ENCODE results near the gene ASCL1. TPM values are rescaled to one million over a fixed set of nuclear protein-coding genes. Genes with fewer than 3 reads are reported as not detected.
A peak's percentile ranks its signal among the peaks of the same experiment; 100 is the strongest.

The ASCL1 gene
- total RNA-seq, 2 donors from 2014 or later: not detected

GRCh38 chr12:102958073-102958829 lies 777 bp downstream of the ASCL1 start:
- no peak for TF ChIP-seq CTCF (IDR thresholded peaks at IDR 0.05)

GRCh38 chr12:102958830-102959176 lies 1.3 kb downstream of the ASCL1 start:
- DNase-seq (ENCODE audit: low spot score) (no peak), ATAC-seq (ENCODE audit: insufficient number of reproducible peaks, low FRiP score, low read depth) (no peak)
- H3K27ac ChIP-seq: no peak overlapping the region
- TF ChIP-seq CTCF (IDR thresholded peaks at IDR 0.05): no peak
- no peaks in the 10 kb centered on the region for H3K9me3 ChIP-seq
- no peaks in the 10 kb centered on the region for H3K27me3 ChIP-seq (replicated peaks; ENCODE audit: insufficient read depth)
- H3K4me3 ChIP-seq: peak overlapping the region; percentile 66
- H3K36me3 ChIP-seq: no peaks in the 10 kb centered on the region
- H3K4me1 ChIP-seq (ENCODE audit: control insufficient read depth in 1 of 2, low read depth in 2 of 2): peaks cover 5 to 20% of the 10 kb centered on the region in 2 donors

More at GRCh38 chr12:102958073-102958829, 777 bp downstream of the ASCL1 start:
- H3K36me3 ChIP-seq: no peaks in the 10 kb centered on the region
- DNase-seq (ENCODE audit: low spot score) (no peak), ATAC-seq (ENCODE audit: insufficient number of reproducible peaks, low FRiP score, low read depth) (no peak)
- no peak overlapping the region for H3K27ac ChIP-seq
- no peaks in the 10 kb centered on the region for H3K9me3 ChIP-seq
- peaks cover 5 to 20% of the 10 kb centered on the region in 2 donors for H3K4me1 ChIP-seq (ENCODE audit: control insufficient read depth in 1 of 2, low read depth in 2 of 2)
- H3K4me3 ChIP-seq: peak overlapping the region; percentile 66
- H3K27me3 ChIP-seq (replicated peaks; ENCODE audit: insufficient read depth): no peaks in the 10 kb centered on the region

DNA sequence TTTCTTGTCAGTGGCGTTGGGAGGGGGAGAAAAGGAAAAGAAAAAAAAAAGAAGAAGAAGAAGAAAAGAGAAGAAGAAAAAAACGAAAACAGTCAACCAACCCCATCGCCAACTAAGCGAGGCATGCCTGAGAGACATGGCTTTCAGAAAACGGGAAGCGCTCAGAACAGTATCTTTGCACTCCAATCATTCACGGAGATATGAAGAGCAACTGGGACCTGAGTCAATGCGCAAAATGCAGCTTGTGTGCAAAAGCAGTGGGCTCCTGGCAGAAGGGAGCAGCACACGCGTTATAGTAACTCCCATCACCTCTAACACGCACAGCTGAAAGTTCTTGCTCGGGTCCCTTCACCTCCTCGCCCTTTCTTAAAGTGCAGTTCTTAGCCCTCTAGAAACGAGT lies 1.9 kb downstream of the ASCL1 start:
- DNase-seq (ENCODE audit: low spot score): no peak
- Histone ChIP-seq H3K27ac (no peak overlapping the region), H3K4me1 (ENCODE audit: control insufficient read depth in 1 of 2, low read depth in 2 of 2) (peaks cover 5 to 20% of the 10 kb centered on the region in 2 donors), H3K9me3 (no peaks in the 10 kb centered on the region), H3K27me3 (replicated peaks; ENCODE audit: insufficient read depth) (no peaks in the 10 kb centered on the region), H3K4me3 (no peak overlapping the region), H3K36me3 (no peaks in the 10 kb centered on the region)
- no peak for TF ChIP-seq CTCF (IDR thresholded peaks at IDR 0.05)
- ATAC-seq (ENCODE audit: insufficient number of reproducible peaks, low FRiP score, low read depth): no peak

GRCh38 chr12:102960766-102961465 lies 3.4 kb downstream of the ASCL1 start:
- no peak overlapping the region for H3K27ac ChIP-seq
- no peaks in the 10 kb centered on the region for H3K9me3 ChIP-seq
- peaks cover 5 to 20% of the 10 kb centered on the region in 2 donors for H3K4me1 ChIP-seq (ENCODE audit: control insufficient read depth in 1 of 2, low read depth in 2 of 2)
- no peaks in the 10 kb centered on the region for H3K27me3 ChIP-seq (replicated peaks; ENCODE audit: insufficient read depth)
- no peaks in the 10 kb centered on the region for H3K36me3 ChIP-seq
- ATAC-seq (ENCODE audit: insufficient number of reproducible peaks, low FRiP score, low read depth): no peak
- DNase-seq (ENCODE audit: low spot score): no peak
- no peak overlapping the region for H3K4me3 ChIP-seq
- TF ChIP-seq CTCF (IDR thresholded peaks at IDR 0.05): no peak

- no peak for DNase-seq (ENCODE audit: low spot score)
- no peak for TF ChIP-seq CTCF (IDR thresholded peaks at IDR 0.05)
- no peaks in the 10 kb centered on the region for H3K27me3 ChIP-seq (replicated peaks; ENCODE audit: insufficient read depth)
- H3K4me1 ChIP-seq (ENCODE audit: control insufficient read depth in 1 of 2, low read depth in 2 of 2): peaks cover 5 to 17% of the 10 kb centered on the region in 2 donors
- H3K27ac ChIP-seq: no peak overlapping the region
- no peaks in the 10 kb centered on the region for H3K36me3 ChIP-seq
- H3K4me3 ChIP-seq: no peak overlapping the region
- no peak for ATAC-seq (ENCODE audit: insufficient number of reproducible peaks, low FRiP score, low read depth)
- no peaks in the 10 kb centered on the region for H3K9me3 ChIP-seq
Observed at GRCh38 chr12:102961466-102961855, 4.0 kb downstream of the ASCL1 start.

Data from thoracic aorta (tissue), 2 donors.